HG02763 (cell line): Measurements from ENCODE around the gene RETNLB.

Experiments used
- ATAC-seq: cut with Tn5 transposase; IDR thresholded peaks from one replicate; pipeline ENCODE4 v1.9.1; 2021; ENCODE audit warnings: mild to moderate bottlenecking, moderate library complexity; ENCODE audit not compliant: unreplicated experiment

The RETNLB gene

GRCh38 chr3:108757404-108757982, at the start of gene RETNLB:
TSS of gene RETNLB (minus strand) at chr3:108757410. CDS start at chr3:108757185, 225 bp downstream.
- no peak for ATAC-seq

GRCh38 chr3:108806316-108806715, 49.1 kb upstream of the RETNLB start:
- ATAC-seq, result no peak

- no peak for ATAC-seq
Observed at GRCh38 chr3:108804966-108805365, 47.8 kb upstream of the RETNLB start.

GRCh38 chr3:108804437-108804836, 47.2 kb upstream of the RETNLB start:
- ATAC-seq, result no peak

- ATAC-seq, result no peak
Observed at GRCh38 chr3:108791473-108791872, 34.3 kb upstream of the RETNLB start.

- no peak for ATAC-seq
Observed at GRCh38 chr3:108780235-108780634, 23.0 kb upstream of the RETNLB start.

- no peak for ATAC-seq
Observed at GRCh38 chr3:108779496-108779895, 22.3 kb upstream of the RETNLB start.

- ATAC-seq, result no peak
Observed at GRCh38 chr3:108775649-108776048, 18.4 kb upstream of the RETNLB start.

GRCh38 chr3:108767253-108767652, 10.0 kb upstream of the RETNLB start:
- no peak for ATAC-seq

GRCh38 chr3:108755686-108756085, 1.5 kb downstream of the RETNLB start:
- no peak for ATAC-seq

GRCh38 chr3:108744762-108745161, 12.4 kb downstream of the RETNLB start:
- ATAC-seq, result no peak

GRCh38 chr3:108742929-108743328, 14.3 kb downstream of the RETNLB start:
- ATAC-seq, result no peak

GRCh38 chr3:108736821-108737220, 20.4 kb downstream of the RETNLB start:
- ATAC-seq, result no peak

GRCh38 chr3:108728934-108729333, 28.3 kb downstream of the RETNLB start:
- ATAC-seq, result no peak

GRCh38 chr3:108728105-108728504, 29.1 kb downstream of the RETNLB start:
- ATAC-seq, result no peak

GRCh38 chr3:108724101-108724500, 33.1 kb downstream of the RETNLB start:
- ATAC-seq, result no peak

GRCh38 chr3:108722724-108723123, 34.5 kb downstream of the RETNLB start:
- ATAC-seq, result no peak

GRCh38 chr3:108719178-108719806, 37.9 kb downstream of the RETNLB start:
- no peak for ATAC-seq

- ATAC-seq, result no peak
Observed at GRCh38 chr3:108718454-108718853, 38.8 kb downstream of the RETNLB start.

- no peak for ATAC-seq
Observed at GRCh38 chr3:108713816-108714215, 43.4 kb downstream of the RETNLB start.

- no peak for ATAC-seq
Observed at GRCh38 chr3:108713009-108713516, 44.1 kb downstream of the RETNLB start.
